Vagina (tissue), 2 donors: ENCODE data around the gene DBI.

ENCODE experiments used
- POLR2A ChIP-seq, 2 donors: fragments of 450-650 bp; IDR thresholded peaks; one replicate each; pipeline ENCODE4 v1.6.1; 2017; ENCODE audit warnings: antibody characterized with exemption in 2 of 2, mild to moderate bottlenecking in 2 of 2, moderate library complexity in 2 of 2
- POLR2AphosphoS5 ChIP-seq, 2 donors: sonication (generic); formaldehyde crosslinking; IDR thresholded peaks; one replicate each; pipeline ENCODE4 v1.9.0; 2017; ENCODE audit warnings: antibody characterized with exemption in 2 of 2, mild to moderate bottlenecking in 2 of 2, low read depth in 1 of 2; ENCODE audit not compliant: insufficient read depth in 1 of 2
- TF ChIP-seq, protein P1 (sequence below), 3 experiments: fragments of 450-650 bp in 2 of 3; fragments of 200-600 bp in 1 of 3; sonication (generic) in 1 of 3; IDR thresholded peaks; one replicate each; pipeline ENCODE4 v1.5.1; 2017 to 2019; ENCODE audit warnings: antibody characterized with exemption in 3 of 3, mild to moderate bottlenecking in 2 of 3, moderate library complexity in 2 of 3

DNA sequence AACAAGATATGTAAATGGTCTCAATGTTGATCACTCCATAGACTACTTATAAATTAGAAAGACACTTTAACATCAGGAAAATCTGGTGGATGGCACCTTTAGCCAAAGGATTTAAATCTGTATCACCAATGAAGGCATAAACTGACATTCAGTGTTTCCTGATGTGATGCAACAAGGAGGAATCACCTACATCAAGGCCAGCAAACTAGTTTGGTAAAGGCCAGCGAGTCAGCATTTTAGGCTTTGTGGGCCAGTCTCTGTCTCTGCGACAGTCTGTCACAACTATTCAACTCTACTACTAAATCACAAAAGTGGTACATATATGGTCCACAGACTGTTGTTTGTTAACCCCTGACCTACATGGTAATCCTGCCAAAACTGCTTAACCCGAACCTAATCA, 33.4 kb upstream of the DBI start:
- TF ChIP-seq, protein P1, sequence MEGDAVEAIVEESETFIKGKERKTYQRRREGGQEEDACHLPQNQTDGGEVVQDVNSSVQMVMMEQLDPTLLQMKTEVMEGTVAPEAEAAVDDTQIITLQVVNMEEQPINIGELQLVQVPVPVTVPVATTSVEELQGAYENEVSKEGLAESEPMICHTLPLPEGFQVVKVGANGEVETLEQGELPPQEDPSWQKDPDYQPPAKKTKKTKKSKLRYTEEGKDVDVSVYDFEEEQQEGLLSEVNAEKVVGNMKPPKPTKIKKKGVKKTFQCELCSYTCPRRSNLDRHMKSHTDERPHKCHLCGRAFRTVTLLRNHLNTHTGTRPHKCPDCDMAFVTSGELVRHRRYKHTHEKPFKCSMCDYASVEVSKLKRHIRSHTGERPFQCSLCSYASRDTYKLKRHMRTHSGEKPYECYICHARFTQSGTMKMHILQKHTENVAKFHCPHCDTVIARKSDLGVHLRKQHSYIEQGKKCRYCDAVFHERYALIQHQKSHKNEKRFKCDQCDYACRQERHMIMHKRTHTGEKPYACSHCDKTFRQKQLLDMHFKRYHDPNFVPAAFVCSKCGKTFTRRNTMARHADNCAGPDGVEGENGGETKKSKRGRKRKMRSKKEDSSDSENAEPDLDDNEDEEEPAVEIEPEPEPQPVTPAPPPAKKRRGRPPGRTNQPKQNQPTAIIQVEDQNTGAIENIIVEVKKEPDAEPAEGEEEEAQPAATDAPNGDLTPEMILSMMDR (IDR thresholded peaks at IDR 0.05) = no peak
- TF ChIP-seq POLR2AphosphoS5 (IDR thresholded peaks at IDR 0.05; ENCODE audit: insufficient read depth in 1 of 2, low read depth in 1 of 2) (no peak), POLR2A (IDR thresholded peaks at IDR 0.05) (no peak)
